ENCODE measurements around the gene KBTBD3. TPM values are rescaled to one million over a fixed set of nuclear protein-coding genes. Genes with fewer than 3 reads are reported as not detected.

The KBTBD3 gene
- total RNA-seq = 3.1 TPM
- long read RNA-seq, partial matches to known transcripts = 0 of 8 reads
- long read RNA-seq, other reads (novel, unspliced or antisense) = 2 of 8 reads

- peak; percentile 98 for DNase-seq (ENCODE audit: low spot score)
Observed at GRCh38 chr11:106076919-106077608, at the start of gene KBTBD3. KBTBD3 (minus strand) TSS chr11:106077347; CDS start chr11:106059097, 18,250 bp downstream.

GRCh38 chr11:106121570-106122320 is 44.6 kb upstream of the KBTBD3 start:
- DNase-seq (ENCODE audit: low spot score) = no peak

GRCh38 chr11:106105986-106106385 is 28.8 kb upstream of the KBTBD3 start:
- DNase-seq (ENCODE audit: low spot score) = no peak

- DNase-seq (ENCODE audit: low spot score) = no peak
Observed at GRCh38 chr11:106101819-106102218, 24.7 kb upstream of the KBTBD3 start.

GRCh38 chr11:106101370-106101769 is 24.2 kb upstream of the KBTBD3 start:
- no peak for DNase-seq (ENCODE audit: low spot score)

GRCh38 chr11:106098893-106099553 is 21.9 kb upstream of the KBTBD3 start:
- no peak for DNase-seq (ENCODE audit: low spot score)

- DNase-seq (ENCODE audit: low spot score) = no peak
Observed at GRCh38 chr11:106092446-106092845, 15.3 kb upstream of the KBTBD3 start.

- no peak for DNase-seq (ENCODE audit: low spot score)
Observed at GRCh38 chr11:106091480-106092123, 14.5 kb upstream of the KBTBD3 start.

- no peak for DNase-seq (ENCODE audit: low spot score)
Observed at GRCh38 chr11:106088896-106089295, 11.7 kb upstream of the KBTBD3 start.

- DNase-seq (ENCODE audit: low spot score) = no peak
Observed at GRCh38 chr11:106087815-106088435, 10.8 kb upstream of the KBTBD3 start.

- no peak for DNase-seq (ENCODE audit: low spot score)
Observed at GRCh38 chr11:106086850-106087249, 9.7 kb upstream of the KBTBD3 start.

- no peak for DNase-seq (ENCODE audit: low spot score)
Observed at GRCh38 chr11:106086135-106086534, 9.0 kb upstream of the KBTBD3 start.

- no peak for DNase-seq (ENCODE audit: low spot score)
Observed at GRCh38 chr11:106082096-106082495, 4.9 kb upstream of the KBTBD3 start.

GRCh38 chr11:106077609-106078455 is 685 bp upstream of the KBTBD3 start, which contains the start of gene AASDHPPT:
AASDHPPT (plus strand) TSS chr11:106077662; CDS start chr11:106077711, 49 bp downstream.
- DNase-seq (ENCODE audit: low spot score) = no peak

- no peak for DNase-seq (ENCODE audit: low spot score)
Observed at GRCh38 chr11:106076171-106076918, 802 bp downstream of the KBTBD3 start.

- DNase-seq (ENCODE audit: low spot score) = no peak
Observed at GRCh38 chr11:106072804-106073203, 4.3 kb downstream of the KBTBD3 start.

- DNase-seq (ENCODE audit: low spot score) = no peak
Observed at GRCh38 chr11:106070606-106071005, 6.5 kb downstream of the KBTBD3 start.

GRCh38 chr11:106063009-106063408 is 14.1 kb downstream of the KBTBD3 start:
- DNase-seq (ENCODE audit: low spot score) = no peak

All from mesenteric fat pad (tissue), 1 donor.